H9 (cell line): Measurements from ENCODE around the gene SPATA6L. TPM values are rescaled to one million over a fixed set of nuclear protein-coding genes. Genes with fewer than 3 reads are reported as not detected.

Source experiments
- DNase-seq: peaks from one replicate; pipeline ENCODE4 v3.0.0-alpha.2; 2017
- H2AFZ ChIP-seq: one replicate; pipeline ENCODE4 v1.6.1; 2013; ENCODE audit warnings: mild to moderate bottlenecking, low read length, control low read depth, moderate library complexity
- H2AK5ac ChIP-seq: 2 replicates; pipeline ENCODE4 v1.6.1; 2013; ENCODE audit warnings: low read length, control low read depth, mixed read lengths; ENCODE audit not compliant: insufficient read length
- H2BK120ac ChIP-seq: one replicate; pipeline ENCODE4 v1.6.1; 2013; ENCODE audit warnings: low read depth, mild to moderate bottlenecking, low read length, control low read depth, inconsistent platforms; ENCODE audit not compliant: poor library complexity, severe bottlenecking
- H2BK12ac ChIP-seq: 2 replicates; pipeline ENCODE4 v1.6.1; 2013; ENCODE audit warnings: low read length, control low read depth, mixed read lengths, low read depth; ENCODE audit not compliant: insufficient read length
- H2BK15ac ChIP-seq: 2 replicates; pipeline ENCODE4 v1.6.1; 2013; ENCODE audit warnings: low read depth, low read length, control low read depth
- H2BK20ac ChIP-seq: one replicate; pipeline ENCODE4 v1.6.1; 2013; ENCODE audit warnings: low read depth, mild to moderate bottlenecking, low read length, control low read depth, inconsistent platforms; ENCODE audit not compliant: poor library complexity, severe bottlenecking
- H2BK5ac ChIP-seq: 2 replicates; pipeline ENCODE4 v1.6.1; 2013; ENCODE audit warnings: low read length, control low read depth, mixed read lengths; ENCODE audit not compliant: insufficient read length
- H3K14ac ChIP-seq: 2 replicates; pipeline ENCODE4 v1.6.1; 2013; ENCODE audit warnings: low read length, control low read depth; ENCODE audit not compliant: insufficient read depth
- H3K18ac ChIP-seq: 2 replicates; pipeline ENCODE4 v1.6.1; 2013; ENCODE audit warnings: low read depth, mild to moderate bottlenecking, mixed read lengths, low read length, control low read depth; ENCODE audit not compliant: insufficient read length
- H3K23ac ChIP-seq: 2 replicates; pipeline ENCODE4 v1.6.1; 2013; ENCODE audit warnings: low read length, control low read depth, mixed read lengths, low read depth; ENCODE audit not compliant: insufficient read length
- H3K23me2 ChIP-seq: 2 replicates; pipeline ENCODE4 v1.6.1; 2013; ENCODE audit warnings: low read depth, mild to moderate bottlenecking, mixed read lengths, low read length, control low read depth; ENCODE audit not compliant: insufficient read length, poor library complexity, severe bottlenecking
- H3K27ac ChIP-seq: 2 replicates; pipeline ENCODE4 v1.5.1; 2013; ENCODE audit warnings: low read length, control low read depth, mixed read lengths, low read depth; ENCODE audit not compliant: insufficient read length
- H3K27me3 ChIP-seq: 2 replicates; pipeline ENCODE4 v1.6.1; 2013; ENCODE audit warnings: low read length, control low read depth, inconsistent platforms; ENCODE audit not compliant: insufficient read depth
- H3K4ac ChIP-seq: 2 replicates; pipeline ENCODE4 v1.6.1; 2013; ENCODE audit warnings: low read depth, mild to moderate bottlenecking, control low read depth, inconsistent platforms, low read length, moderate library complexity
- H3K4me1 ChIP-seq: 2 replicates; pipeline ENCODE4 v1.6.1; 2013; ENCODE audit warnings: low read length, control low read depth, inconsistent platforms; ENCODE audit not compliant: insufficient read depth
- H3K4me2 ChIP-seq: 2 replicates; pipeline ENCODE4 v1.6.1; 2013; ENCODE audit warnings: low read length, control low read depth, mixed read lengths; ENCODE audit not compliant: insufficient read length, insufficient read depth
- H3K56ac ChIP-seq: 2 replicates; pipeline ENCODE4 v1.6.1; 2013; ENCODE audit warnings: low read depth, mild to moderate bottlenecking, mixed read lengths, low read length, control low read depth; ENCODE audit not compliant: insufficient read length
- H3K79me1 ChIP-seq: 2 replicates; pipeline ENCODE4 v1.6.1; 2013; ENCODE audit warnings: low read depth, mild to moderate bottlenecking, moderate library complexity, low read length, control low read depth, inconsistent platforms; ENCODE audit not compliant: insufficient read depth, poor library complexity, severe bottlenecking
- H3K79me2 ChIP-seq: 2 replicates; pipeline ENCODE4 v1.6.1; 2013; ENCODE audit warnings: low read length, control low read depth, inconsistent platforms; ENCODE audit not compliant: insufficient read depth
- H3K9ac ChIP-seq: 2 replicates; pipeline ENCODE4 v1.6.1; 2013; ENCODE audit warnings: low read length, control low read depth, mixed read lengths; ENCODE audit not compliant: insufficient read length; ENCODE audit errors: extremely low read depth
- H3K9me3 ChIP-seq: one replicate; pipeline ENCODE4 v1.6.1; 2013; ENCODE audit warnings: low read depth, low read length, inconsistent platforms; ENCODE audit not compliant: control insufficient read depth
- H3T11ph ChIP-seq: one replicate; pipeline ENCODE4 v1.6.1; 2013; ENCODE audit warnings: mild to moderate bottlenecking, low read length, control low read depth, inconsistent platforms
- H4K20me1 ChIP-seq: one replicate; pipeline ENCODE4 v1.6.1; 2013; ENCODE audit not compliant: control insufficient read depth, insufficient read length, insufficient read depth
- H4K5ac ChIP-seq: 2 replicates; pipeline ENCODE4 v1.6.1; 2013; ENCODE audit warnings: low read depth, mild to moderate bottlenecking, mixed read lengths, low read length, control low read depth; ENCODE audit not compliant: insufficient read length
- H4K8ac ChIP-seq: replicated peaks from 2 replicates; pipeline ENCODE4 v1.6.1; 2013; ENCODE audit warnings: low read length, control low read depth, mixed read lengths, low read depth; ENCODE audit not compliant: insufficient read length
- H4K91ac ChIP-seq: 2 replicates; pipeline ENCODE4 v1.6.1; 2013; ENCODE audit warnings: low read depth, mild to moderate bottlenecking, moderate library complexity, mixed read lengths, low read length, control low read depth; ENCODE audit not compliant: insufficient read length
- H3K27ac Mint-ChIP-seq, 3 experiments: 2 replicates in 2 of 3; 3 replicates in 1 of 3; pipeline ENCODE4 v1.8.0; 2020 to 2021; ENCODE audit warnings: mixed read lengths in 3 of 3, mild to moderate bottlenecking in 1 of 3, moderate library complexity in 1 of 3
- H3K27me3 Mint-ChIP-seq: 2 replicates; pipeline ENCODE4 v1.8.0; 2021; ENCODE audit warnings: low read depth, mild to moderate bottlenecking, moderate library complexity, mixed read lengths
- H3K36me3 Mint-ChIP-seq, 3 experiments: 2 replicates in 2 of 3; 3 replicates in 1 of 3; pipeline ENCODE4 v1.8.0; 2020 to 2021; ENCODE audit warnings: low read depth in 3 of 3, mixed read lengths in 3 of 3; ENCODE audit not compliant: insufficient read depth in 1 of 3
- H3K4me1 Mint-ChIP-seq, 2 experiments: 2 replicates each; pipeline ENCODE4 v1.8.0; 2020; ENCODE audit warnings: mixed read lengths in 2 of 2
- H3K4me3 Mint-ChIP-seq, 2 experiments: 2 replicates in 1 of 2; 3 replicates in 1 of 2; pipeline ENCODE4 v1.8.0; 2020 to 2021; ENCODE audit warnings: mild to moderate bottlenecking in 2 of 2, mixed read lengths in 2 of 2, moderate library complexity in 1 of 2
- H3K9me3 Mint-ChIP-seq, 2 experiments: 2 replicates in 1 of 2; 3 replicates in 1 of 2; pipeline ENCODE4 v1.8.0; 2020; ENCODE audit warnings: mild to moderate bottlenecking in 2 of 2, mixed read lengths in 2 of 2, moderate library complexity in 1 of 2
- CTCF ChIP-seq: fragments of 200-600 bp; sonication (generic); conservative IDR thresholded peaks from 3 replicates; pipeline ENCODE4 v1.8.0; 2021; ENCODE audit warnings: antibody characterized with exemption, mild to moderate bottlenecking
- WGBS: extraction: QIAGEN DNeasy Blood & Tissue Kit; methylation state at CpG from one replicate; pipeline ENCODE4 v1.1.7; 2013; ENCODE audit warnings: missing lambda C conversion rate, low lambda C conversion rate, mixed read lengths; ENCODE audit not compliant: insufficient read length; ENCODE audit errors: extremely low coverage; 5-methylcytosine and 5-hydroxymethylcytosine counted together
- total RNA-seq: library from RNA; stranded (reverse); gene quantifications from 2 replicates; pipeline ENCODE4 v1.2.1, GENCODE V29; 2021

SPATA6L gene
- total RNA-seq, 1 experiment from 2014 or later, result 0.87 TPM

- H3K79me2 ChIP-seq, result 0 out of 2 replicates have a peak, but pooled peaks cover 1% of the 10 kb centered on the region
- peaks cover 6 to 20% (median 20%) of the 10 kb centered on the region in 3 experiments; a peak in 5 of 7 replicates for H3K36me3 Mint-ChIP-seq
- no peak overlapping the region for H4K91ac ChIP-seq
- H4K8ac ChIP-seq, result no peak overlapping the region
- H2BK15ac ChIP-seq, result no peak overlapping the region
- H3K4me1 ChIP-seq, result no peaks in the 10 kb centered on the region
- no peak overlapping the region for H3K23ac ChIP-seq
- peaks cover 0 to 2% of the 10 kb centered on the region in 2 experiments; a peak in 1 of 4 replicates for H3K4me1 Mint-ChIP-seq
- H2AK5ac ChIP-seq, result no peak overlapping the region
- no peak overlapping the region for H3K9ac ChIP-seq
- H3T11ph ChIP-seq, result no peak overlapping the region
- H3K79me1 ChIP-seq, result no peaks in the 10 kb centered on the region
- no peaks in the 10 kb centered on the region for H3K27me3 Mint-ChIP-seq
- TF ChIP-seq CTCF, result no peak
- H3K4me3 Mint-ChIP-seq, result no peak overlapping the region
- H3K56ac ChIP-seq, result no peak overlapping the region
- H3K4me2 ChIP-seq, result no peak overlapping the region
- H3K14ac ChIP-seq, result no peak overlapping the region
- no peak overlapping the region for H4K5ac ChIP-seq
- H3K18ac ChIP-seq, result no peak overlapping the region
- H3K9me3 Mint-ChIP-seq, result no peaks in the 10 kb centered on the region
- H2BK12ac ChIP-seq, result no peak overlapping the region
- no peaks in the 10 kb centered on the region for H3K23me2 ChIP-seq
- H2BK120ac ChIP-seq, result no peak overlapping the region
- no peaks in the 10 kb centered on the region for H4K20me1 ChIP-seq
- H3K27me3 ChIP-seq, result no peaks in the 10 kb centered on the region
- no CpG with 5 or more reads among the region's 3 CpGs for WGBS
- no peak overlapping the region for H2BK20ac ChIP-seq
- H3K27ac ChIP-seq, result no peak overlapping the region
- no peak overlapping the region for H3K4ac ChIP-seq
- DNase-seq, result no peak
- no peak overlapping the region for H2AFZ ChIP-seq
- H3K27ac Mint-ChIP-seq, result no peak overlapping the region
- H3K9me3 ChIP-seq, result no peaks in the 10 kb centered on the region
- H2BK5ac ChIP-seq, result no peak overlapping the region
Observed at GRCh38 chr9:4691795-4692194, 25.5 kb upstream of the SPATA6L start.
